Endothelial cell of umbilical vein (primary cell): ENCODE measurements around the gene OAS2. TPM values are rescaled to one million over a fixed set of nuclear protein-coding genes. Genes with fewer than 3 reads are reported as not detected.

Experiments used
- BruUV-seq: library from RNA; stranded (reverse); fragments of 400-500 nt; replicated peaks from 2 replicates; lab custom pipeline; 2021; lab: Mats Ljungman, UMichigan
- CTCF ChIA-PET: fragments of 300-600, 350-600 bp; sonication (Branson Sonifier 250); formaldehyde crosslinking; loops from one replicate; lab custom pipeline; 2021; ENCODE audit warnings: antibody characterized with exemption, inconsistent platforms; lab: Charles Lee
- POLR2A ChIA-PET: fragments of 300-600, 350-600 bp; sonication (Branson Sonifier 250); formaldehyde crosslinking; loops from one replicate; lab custom pipeline; 2021; ENCODE audit warnings: antibody characterized with exemption, inconsistent platforms; lab: Charles Lee
- DNase-seq: peaks from one replicate; pipeline ENCODE4 v3.0.0-alpha.2; 2011; ENCODE audit warnings: low read depth, low spot score
- FAIRE-seq: peaks from 2 replicates; lab custom pipeline; 2011; peaks lifted over from hg19 to GRCh38; lab: Jason Lieb, UNC
- H2AFZ ChIP-seq: 2 replicates; pipeline ENCODE4 v1.6.0; 2012; ENCODE audit warnings: low read depth, low read length, control low read depth, inconsistent platforms
- H3K27ac ChIP-seq: 2 replicates; pipeline ENCODE4 v1.5.1; 2011; ENCODE audit warnings: low read depth, mild to moderate bottlenecking, control low read depth, low read length, moderate library complexity; ENCODE audit not compliant: insufficient read depth
- H3K27me3 ChIP-seq, 2 experiments: 2 replicates each; pipeline versions ENCODE4 v1.6.0 to v1.6.1; 2011; ENCODE audit warnings: low read length in 2 of 2, mixed read lengths in 1 of 2; ENCODE audit not compliant: control insufficient read depth in 2 of 2, insufficient read depth in 2 of 2
- H3K36me3 ChIP-seq, 2 experiments: 2 replicates in 1 of 2; 3 replicates in 1 of 2; pipeline ENCODE4 v1.5.1; 2011; ENCODE audit warnings: low read length in 2 of 2, mild to moderate bottlenecking in 1 of 2, moderate library complexity in 1 of 2; ENCODE audit not compliant: control insufficient read depth in 2 of 2, insufficient read depth in 2 of 2; ENCODE audit errors: extremely low read depth in 1 of 2
- H3K4me1 ChIP-seq: 3 replicates; pipeline ENCODE4 v1.5.1; 2011; ENCODE audit warnings: mild to moderate bottlenecking, low read length; ENCODE audit not compliant: control insufficient read depth, insufficient read depth; ENCODE audit errors: extremely low read depth
- H3K4me2 ChIP-seq: 2 replicates; pipeline ENCODE4 v1.6.1; 2011; ENCODE audit warnings: low read length, control low read depth, mixed read lengths; ENCODE audit not compliant: insufficient read depth
- H3K4me3 ChIP-seq, 3 experiments: fragments of 200-600 bp in 1 of 3; sonication (generic), shearing (Covaris generic) in 1 of 3; replicated peaks in 1 of 3; 2 replicates each; pipeline ENCODE4 v1.5.1; 2011 to 2016; ENCODE audit warnings: control low read depth in 3 of 3, low read length in 3 of 3, mild to moderate bottlenecking in 2 of 3, inconsistent platforms in 1 of 3, low read depth in 1 of 3, moderate library complexity in 1 of 3; ENCODE audit not compliant: insufficient read depth in 1 of 3
- H3K79me2 ChIP-seq: 2 replicates; pipeline ENCODE4 v1.6.0; 2012; ENCODE audit warnings: low read length, inconsistent platforms; ENCODE audit not compliant: control insufficient read depth, insufficient read depth
- H3K9ac ChIP-seq: replicated peaks from 2 replicates; pipeline ENCODE3; 2011; ENCODE audit warnings: low read length, control low read depth; ENCODE audit not compliant: insufficient read depth; ENCODE audit errors: extremely low read depth
- H3K9me1 ChIP-seq: replicated peaks from 3 replicates; pipeline ENCODE4 v1.6.0; 2011; ENCODE audit warnings: mild to moderate bottlenecking, low read length; ENCODE audit not compliant: control insufficient read depth, insufficient read depth; ENCODE audit errors: extremely low read depth
- H3K9me3 ChIP-seq: replicated peaks from 2 replicates; pipeline ENCODE4 v1.5.1; 2012; ENCODE audit warnings: low read length, inconsistent platforms; ENCODE audit not compliant: control insufficient read depth, insufficient read depth
- H4K20me1 ChIP-seq: replicated peaks from 2 replicates; pipeline ENCODE3; 2011; ENCODE audit warnings: mild to moderate bottlenecking, low read length; ENCODE audit not compliant: control insufficient read depth, insufficient read depth; ENCODE audit errors: extremely low read depth
- CTCF ChIP-seq, 2 donors: IDR thresholded peaks; 1 replicate in 1 of 2; 2 replicates in 1 of 2; pipeline ENCODE4 v1.5.1; 2011; ENCODE audit warnings: low read length in 2 of 2, mild to moderate bottlenecking in 2 of 2, moderate library complexity in 2 of 2, control low read depth in 1 of 2, inconsistent platforms in 1 of 2, low read depth in 1 of 2; ENCODE audit not compliant: insufficient read depth in 1 of 2; ENCODE audit errors: extremely low read depth in 1 of 2
- EZH2 ChIP-seq: IDR thresholded peaks from 2 replicates; pipeline ENCODE4 v1.6.1; 2012; ENCODE audit warnings: borderline replicate concordance, low read depth, mild to moderate bottlenecking, moderate library complexity, low read length, inconsistent platforms; ENCODE audit not compliant: severe bottlenecking
- FOS ChIP-seq: IDR thresholded peaks from 2 replicates; pipeline ENCODE4 v1.6.1; 2011; ENCODE audit warnings: mild to moderate bottlenecking, low read length, moderate library complexity, borderline replicate concordance; ENCODE audit not compliant: insufficient read depth
- GATA2 ChIP-seq: IDR thresholded peaks from 2 replicates; pipeline ENCODE4 v1.7.0; 2011; ENCODE audit warnings: low read depth, mild to moderate bottlenecking, moderate library complexity, mixed read lengths, low read length; ENCODE audit not compliant: insufficient read length, insufficient read depth
- JUN ChIP-seq: IDR thresholded peaks from 2 replicates; pipeline ENCODE4 v1.6.1; 2011; ENCODE audit warnings: borderline replicate concordance, low read depth; ENCODE audit not compliant: insufficient read length, insufficient read depth
- MAX ChIP-seq: IDR thresholded peaks from 2 replicates; pipeline ENCODE4 v1.6.1; 2011; ENCODE audit not compliant: insufficient read depth, insufficient read length
- MYC ChIP-seq: IDR thresholded peaks from one replicate; pipeline ENCODE4 v1.6.1; 2011; ENCODE audit warnings: mild to moderate bottlenecking, low read depth, low read length
- POLR2A ChIP-seq: IDR thresholded peaks from 2 replicates; pipeline ENCODE4 v1.6.1; 2012; ENCODE audit warnings: low read depth, mild to moderate bottlenecking, control low read depth, low read length
- POLR2AphosphoS5 ChIP-seq: IDR thresholded peaks from 2 replicates; pipeline ENCODE4 v1.6.1; 2012; ENCODE audit warnings: low read depth, mild to moderate bottlenecking, control low read depth, low read length, moderate library complexity; ENCODE audit not compliant: insufficient read depth
- dilution Hi-C: fragments of 300-500 bp; cut with MboI; formaldehyde crosslinking; loops from one replicate; pipeline ENCODE4 v1.15.0; 2019; ENCODE audit warnings: low sequenced_read_pairs; ENCODE audit not compliant: extremely low pct_ligation_motif_present
- intact Hi-C: fragments of 100-400 bp; cut with micrococcal nuclease; formaldehyde crosslinking; loops from one replicate; pipeline ENCODE4 v1.10.0; 2022
- polyA plus RNA-seq, 4 experiments: library from polyadenylated mRNA; depleted of rRNA in 3 of 4; stranded (reverse) in 3 of 4; unstranded in 1 of 4; fragments of >200 nt; gene quantifications; 2 replicates each; pipeline versions ENCODE4 v1.2.1 to v1.2.3, GENCODE V29; 2011 to 2012; ENCODE audit warnings: missing spikeins in 1 of 4
- total RNA-seq: library from RNA; stranded (reverse); gene quantifications from 2 replicates; pipeline ENCODE4 v1.2.3, GENCODE V29; 2021

Gene OAS2
- total and polyA plus RNA-seq, 2 donors (not counting 3 experiments of a cell fraction or from before 2014, with no cell fraction given): 1.3 to 3.1 TPM

GRCh38 chr12:112964915-112965314 is 13.4 kb upstream of the OAS2 start:
- no peaks in the 10 kb centered on the region for H3K27me3 ChIP-seq
- DNase-seq (no peak), FAIRE-seq (no peak)
- H3K9ac ChIP-seq: no peak overlapping the region
- H3K79me2 ChIP-seq: no peaks in the 10 kb centered on the region
- BruUV-seq: no TSS peak
- H3K4me2 ChIP-seq: no peak overlapping the region
- no peak overlapping the region for H3K27ac ChIP-seq
- no peaks in the 10 kb centered on the region for H4K20me1 ChIP-seq
- H3K36me3 ChIP-seq: no peaks in the 10 kb centered on the region
- no peak for TF ChIP-seq POLR2A
- no peak for TF ChIP-seq FOS
- no peak for TF ChIP-seq MAX
- no peak for TF ChIP-seq JUN
- TF ChIP-seq GATA2: no peak
- no peak for TF ChIP-seq EZH2
- TF ChIP-seq MYC: no peak
- no peak overlapping the region for H3K4me3 ChIP-seq
- CTCF ChIA-PET: no interaction called here
- no peaks in the 10 kb centered on the region for H3K9me1 ChIP-seq
- H2AFZ ChIP-seq: no peak overlapping the region
- H3K4me1 ChIP-seq: no peaks in the 10 kb centered on the region
- H3K9me3 ChIP-seq: no peaks in the 10 kb centered on the region
- intact Hi-C loops (no loop called here), dilution Hi-C loops (no loop called here)
- POLR2A ChIA-PET: no interaction called here

GRCh38 chr12:112965643-112966042 is 12.7 kb upstream of the OAS2 start:
- no peak overlapping the region for H2AFZ ChIP-seq
- H3K9me1 ChIP-seq: no peaks in the 10 kb centered on the region
- DNase-seq (no peak), FAIRE-seq (no peak)
- TF ChIP-seq MAX (no peak), JUN (no peak), GATA2 (no peak), MYC (no peak), EZH2 (no peak), POLR2A (no peak), FOS (no peak), CTCF (IDR thresholded peaks at IDR 0.05; ENCODE audit: extremely low read depth in 1 of 2, insufficient read depth in 1 of 2, low read depth in 1 of 2, low read length in 2 of 2) (no peak), POLR2AphosphoS5 (no peak)
- dilution Hi-C loops (no loop called here), intact Hi-C loops (no loop called here)
- H3K27me3 ChIP-seq: no peaks in the 10 kb centered on the region
- CTCF ChIA-PET: no interaction called here
- POLR2A ChIA-PET: no interaction called here
- no peaks in the 10 kb centered on the region for H3K9me3 ChIP-seq
- H3K4me2 ChIP-seq: no peak overlapping the region
- H3K4me1 ChIP-seq: no peaks in the 10 kb centered on the region
- no TSS peak for BruUV-seq
- H3K9ac ChIP-seq: no peak overlapping the region
- H3K36me3 ChIP-seq: no peaks in the 10 kb centered on the region
- no peaks in the 10 kb centered on the region for H4K20me1 ChIP-seq
- no peak overlapping the region for H3K4me3 ChIP-seq
- H3K27ac ChIP-seq: no peak overlapping the region
- no peaks in the 10 kb centered on the region for H3K79me2 ChIP-seq
